Measurements from ENCODE around the gene UBE2Q2.
"Not testable (repeated sequence)": the region's sequence is repeated elsewhere in the genome, so short reads cannot be mapped to it uniquely, and the experiment has no call there.

Gene UBE2Q2

DNA sequence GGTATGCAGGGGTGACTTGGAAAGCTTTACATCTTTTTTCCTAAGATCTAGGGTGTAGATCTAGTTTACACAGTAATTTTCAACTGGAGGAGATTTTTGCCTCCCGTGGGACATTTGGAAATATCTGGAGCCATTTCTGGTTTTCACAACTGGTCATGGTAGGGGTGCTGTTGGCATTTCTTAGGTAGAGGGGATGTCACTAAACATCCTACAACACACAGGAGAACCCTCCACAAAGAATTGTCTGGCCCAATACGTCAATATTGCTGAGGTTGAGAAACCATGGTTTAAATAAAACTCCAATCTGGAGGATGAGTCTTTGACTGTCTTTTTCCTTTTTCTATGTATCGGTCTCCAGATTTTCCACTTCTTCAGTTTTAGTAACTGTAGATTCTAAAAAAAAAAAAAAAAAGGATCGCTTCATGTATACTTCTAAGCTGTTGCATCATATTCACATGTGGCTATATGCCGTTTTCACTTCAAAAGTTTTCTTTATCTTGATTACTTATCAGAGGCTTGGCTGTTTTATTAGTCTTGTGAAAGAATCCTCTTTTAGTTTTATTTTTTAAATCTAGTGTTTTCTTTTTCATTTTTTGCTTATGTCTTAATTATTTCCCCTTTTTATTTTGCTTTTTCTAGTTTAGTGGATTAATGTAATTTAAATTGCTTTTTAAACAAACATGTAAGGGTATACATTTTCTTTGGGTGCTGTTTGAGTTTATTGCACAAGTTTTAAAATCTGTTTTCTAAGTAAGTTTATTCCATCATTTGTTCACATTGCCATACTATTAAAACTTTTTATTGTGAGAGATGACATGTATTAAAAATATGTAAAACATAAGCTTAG, 21.2 kb downstream of the UBE2Q2 start:
- DNase-seq (ENCODE audit: low read depth, low spot score), result no peak

DNA sequence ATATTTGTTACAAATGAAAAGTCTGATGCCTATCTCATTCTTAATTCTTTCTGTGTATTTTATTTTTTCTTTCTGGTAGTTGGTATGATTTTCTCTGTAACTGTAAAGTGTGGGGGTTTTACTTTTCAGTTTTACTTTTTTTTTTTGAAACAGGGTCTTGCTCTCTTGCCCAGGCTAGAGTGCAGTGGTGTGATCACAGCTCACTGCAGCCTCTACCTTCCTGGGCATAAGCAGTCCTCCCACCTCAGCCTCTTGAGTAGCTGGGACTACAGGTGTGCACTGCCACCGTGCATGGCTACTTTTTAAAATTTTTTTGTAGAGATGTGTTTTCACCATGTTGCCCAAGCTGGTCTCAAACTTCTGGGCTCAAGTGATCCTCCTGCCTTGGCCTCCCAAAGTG, 22.8 kb downstream of the UBE2Q2 start:
- DNase-seq (ENCODE audit: low read depth, low spot score), result not testable (repeated sequence)

DNA sequence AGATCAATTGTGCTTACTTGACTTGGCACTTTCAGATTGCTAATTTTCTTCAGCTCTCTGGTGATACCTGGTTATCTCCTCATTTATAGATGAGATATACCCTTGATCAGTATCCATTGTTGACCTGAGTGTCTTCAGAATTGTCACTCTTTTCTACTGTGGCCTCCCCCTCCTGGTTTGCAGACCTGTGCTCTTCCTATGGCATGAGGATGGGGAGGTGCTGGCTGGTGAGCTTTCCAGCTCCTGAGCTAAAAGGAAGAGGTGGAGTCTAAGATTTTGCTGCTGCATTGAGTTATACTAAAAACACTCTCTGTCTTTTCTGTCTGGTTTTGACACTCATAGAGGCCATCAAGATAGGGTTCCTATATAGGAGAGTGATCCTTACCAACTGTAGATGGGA, 23.7 kb downstream of the UBE2Q2 start:
- no peak for DNase-seq (ENCODE audit: low read depth, low spot score)

- DNase-seq (ENCODE audit: low read depth, low spot score), result no peak
Observed at GRCh38 chr15:75867449-75867848, 24.2 kb downstream of the UBE2Q2 start.

DNA sequence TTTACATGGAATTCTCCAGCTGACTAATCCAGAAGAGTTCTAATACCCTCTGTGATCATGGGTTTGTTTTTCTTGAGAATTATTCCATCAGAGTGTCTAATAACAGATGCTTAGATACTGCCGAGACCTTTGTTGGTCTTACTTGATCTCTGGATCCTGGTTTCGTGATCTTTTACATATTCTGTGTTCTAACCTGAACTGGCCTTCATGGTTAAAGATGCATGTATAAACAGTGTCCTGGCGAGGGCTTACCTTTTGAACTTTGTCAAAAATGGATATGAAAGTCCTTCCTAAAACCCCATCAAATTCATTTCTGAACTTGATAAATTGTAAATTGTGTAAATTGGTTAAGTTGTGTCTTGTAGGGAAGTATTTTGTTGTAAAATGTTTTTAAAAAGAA, 24.8 kb downstream of the UBE2Q2 start:
- DNase-seq (ENCODE audit: low read depth, low spot score), result no peak

- DNase-seq (ENCODE audit: low read depth, low spot score), result no peak
Observed at GRCh38 chr15:75869446-75869845, 26.2 kb downstream of the UBE2Q2 start.

DNA sequence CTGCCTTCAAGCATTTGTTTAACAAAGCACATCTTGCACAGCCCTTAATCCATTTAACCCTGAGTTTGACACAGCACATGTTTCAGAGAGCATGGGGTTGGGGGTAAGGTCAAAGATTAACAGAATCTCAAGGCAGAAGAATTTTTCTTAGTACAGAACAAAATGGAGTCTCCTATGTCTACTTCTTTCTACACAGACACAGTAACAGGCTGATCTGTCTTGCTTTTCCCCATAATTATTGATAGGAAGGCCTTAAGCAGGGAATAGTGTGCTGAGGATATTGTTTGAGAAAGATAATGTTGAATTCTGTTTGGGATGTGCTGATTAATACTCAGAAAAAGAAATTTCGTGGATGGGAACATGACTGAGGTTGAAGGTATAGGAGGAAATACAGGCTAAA, 28.3 kb downstream of the UBE2Q2 start:
- DNase-seq (ENCODE audit: low read depth, low spot score), result not testable (repeated sequence)

- DNase-seq (ENCODE audit: low read depth, low spot score), result no peak
Observed at GRCh38 chr15:75872403-75872990, 29.2 kb downstream of the UBE2Q2 start.

DNA sequence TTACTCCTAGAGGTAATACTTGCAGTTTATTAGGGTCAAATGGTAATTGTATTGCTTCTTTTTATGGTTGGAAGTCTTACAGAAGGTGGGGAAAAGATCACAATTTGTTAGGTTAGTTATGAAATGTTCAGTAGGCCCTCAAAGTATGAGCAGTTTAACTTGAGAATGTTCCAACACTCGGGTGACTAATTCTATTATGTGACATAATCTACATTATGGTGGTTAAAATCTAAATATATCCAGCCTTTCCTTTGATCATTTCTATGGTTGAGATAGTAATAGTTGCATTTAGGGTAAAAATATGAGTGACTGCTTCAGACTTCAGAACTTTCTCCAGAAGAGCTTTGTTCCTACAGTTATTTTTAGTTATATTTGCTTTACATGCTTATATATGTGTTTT, 40.8 kb downstream of the UBE2Q2 start:
- DNase-seq (ENCODE audit: low read depth, low spot score), result no peak

DNA sequence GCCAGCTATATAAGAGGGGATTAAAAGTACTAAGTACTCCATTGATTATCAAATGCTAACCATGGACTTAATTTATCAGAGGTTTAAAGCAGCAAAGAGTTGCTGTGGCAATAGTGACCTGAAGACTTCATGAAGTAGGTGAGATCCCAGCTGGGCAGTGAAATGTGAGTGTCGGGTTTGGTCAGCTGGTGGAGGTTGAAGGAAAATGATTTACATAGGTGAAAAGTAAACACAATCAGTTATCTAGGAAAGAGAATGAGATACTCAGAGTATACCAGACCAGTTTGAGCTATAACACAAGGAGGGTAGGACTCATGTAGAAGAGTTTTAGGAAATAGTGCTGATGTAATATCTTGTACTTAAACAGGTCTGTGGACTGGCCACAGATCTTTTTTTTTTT, 43.9 kb downstream of the UBE2Q2 start:
- no peak for DNase-seq (ENCODE audit: low read depth, low spot score)

GRCh38 chr15:75891895-75892294, 48.6 kb downstream of the UBE2Q2 start:
- no peak for DNase-seq (ENCODE audit: low read depth, low spot score)

DNA sequence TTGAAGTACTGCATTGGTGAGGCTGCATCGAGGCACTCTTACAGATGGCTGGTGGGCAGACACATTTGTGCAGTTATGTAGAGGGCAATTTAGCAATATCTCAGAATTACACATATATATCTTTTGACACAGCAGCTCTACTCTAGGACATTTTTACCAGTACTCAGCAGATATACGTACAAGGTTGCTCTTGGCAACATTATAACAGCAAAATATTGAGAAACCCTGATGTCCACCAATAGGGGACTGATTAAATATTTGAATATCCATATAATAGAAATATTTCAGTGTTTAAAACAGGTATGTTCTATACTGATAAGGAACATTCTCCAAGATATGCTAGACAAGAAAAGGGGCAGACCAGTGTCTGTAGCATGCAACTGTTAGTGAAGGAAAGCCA, 52.5 kb downstream of the UBE2Q2 start:
- no peak for DNase-seq (ENCODE audit: low read depth, low spot score)

- DNase-seq (ENCODE audit: low read depth, low spot score), result no peak
Observed at GRCh38 chr15:75900577-75900976, 57.3 kb downstream of the UBE2Q2 start.

DNA sequence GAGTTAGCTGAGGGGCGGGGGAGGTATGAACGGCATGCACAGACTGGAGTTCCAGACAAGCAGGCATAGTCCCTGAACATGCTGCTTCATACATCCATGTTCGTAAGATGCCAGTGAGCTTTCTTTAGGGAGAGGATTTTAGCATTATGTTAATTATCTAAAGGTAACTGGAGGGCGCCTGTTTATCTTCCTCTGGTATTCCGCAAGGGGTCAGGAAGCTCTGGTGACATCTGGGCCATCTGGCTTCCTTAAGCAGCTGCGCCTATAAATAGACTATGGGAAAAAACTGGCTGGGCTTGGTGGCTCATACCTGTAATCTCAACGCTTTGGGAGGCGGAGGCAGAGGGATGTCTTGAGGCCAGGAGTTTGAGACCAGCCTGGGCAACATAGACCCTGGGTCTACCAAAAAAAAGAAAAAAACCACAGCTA, 58.9 kb downstream of the UBE2Q2 start:
- DNase-seq (ENCODE audit: low read depth, low spot score), result no peak

GRCh38 chr15:75903331-75904239, 60.3 kb downstream of the UBE2Q2 start, which contains the start of gene FBXO22:
TSS of gene FBXO22 (plus strand) at chr15:75903878. CDS start at chr15:75903964, 86 bp downstream.
- DNase-seq (ENCODE audit: low read depth, low spot score), result peak; percentile 83

DNA sequence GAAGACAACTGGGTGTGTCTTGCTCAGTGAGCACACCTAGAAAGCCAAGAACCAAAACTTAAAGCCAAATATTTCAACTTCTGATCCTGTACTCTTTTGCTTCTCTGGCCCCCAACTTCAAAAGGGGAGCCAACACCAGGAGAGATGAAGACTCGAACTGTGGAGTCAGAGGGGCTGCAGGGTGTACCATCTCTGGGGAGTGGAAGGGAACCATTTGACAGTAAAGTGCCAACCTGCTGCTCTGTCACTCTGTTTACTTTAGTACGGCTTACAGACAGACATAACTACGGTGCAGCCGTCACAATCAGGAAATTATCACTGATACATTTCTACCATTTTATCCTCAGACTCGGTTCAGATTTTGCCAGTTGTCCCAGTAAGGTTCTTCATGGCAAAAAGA, 62.0 kb downstream of the UBE2Q2 start:
- no peak for DNase-seq (ENCODE audit: low read depth, low spot score)

GRCh38 chr15:75910355-75910754, 67.1 kb downstream of the UBE2Q2 start:
- not testable (repeated sequence) for DNase-seq (ENCODE audit: low read depth, low spot score)

DNA sequence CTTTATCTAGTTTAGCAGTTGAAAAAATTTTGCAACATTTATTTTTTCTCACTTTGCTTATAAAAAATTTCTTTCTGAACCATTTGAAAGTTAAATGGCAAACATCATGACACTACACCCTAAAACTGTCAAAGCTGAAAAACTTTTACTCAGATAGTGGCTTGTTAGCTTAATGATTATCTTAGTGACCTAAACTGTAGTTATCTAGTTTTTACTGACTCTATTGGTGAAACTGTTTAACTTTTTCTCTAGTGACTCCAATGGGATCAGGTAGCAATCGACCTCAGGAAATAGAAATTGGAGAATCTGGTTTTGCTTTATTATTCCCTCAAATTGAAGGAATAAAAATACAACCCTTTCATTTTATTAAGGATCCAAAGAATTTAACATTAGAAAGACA, 73.7 kb downstream of the UBE2Q2 start:
- DNase-seq (ENCODE audit: low read depth, low spot score), result no peak

DNA sequence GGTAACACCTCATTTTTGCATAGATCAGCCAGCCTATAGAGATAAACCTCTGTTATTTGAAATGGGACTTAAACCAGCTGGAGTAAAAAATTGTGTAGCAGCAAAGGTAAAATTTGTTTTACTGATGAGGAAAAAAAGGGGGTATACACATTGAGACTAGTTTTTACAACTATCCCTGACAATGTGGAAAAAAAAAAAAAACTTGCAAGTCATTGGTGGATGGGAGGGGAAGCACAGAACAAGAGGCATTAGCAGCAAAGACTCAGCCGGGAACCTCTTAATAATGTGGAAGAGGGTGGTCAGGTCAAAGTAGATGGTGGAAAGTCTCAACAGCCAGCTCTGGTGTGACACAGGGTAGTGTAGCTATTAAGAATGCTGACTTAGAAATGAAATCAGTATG, 74.9 kb downstream of the UBE2Q2 start:
- DNase-seq (ENCODE audit: low read depth, low spot score), result no peak

DNA sequence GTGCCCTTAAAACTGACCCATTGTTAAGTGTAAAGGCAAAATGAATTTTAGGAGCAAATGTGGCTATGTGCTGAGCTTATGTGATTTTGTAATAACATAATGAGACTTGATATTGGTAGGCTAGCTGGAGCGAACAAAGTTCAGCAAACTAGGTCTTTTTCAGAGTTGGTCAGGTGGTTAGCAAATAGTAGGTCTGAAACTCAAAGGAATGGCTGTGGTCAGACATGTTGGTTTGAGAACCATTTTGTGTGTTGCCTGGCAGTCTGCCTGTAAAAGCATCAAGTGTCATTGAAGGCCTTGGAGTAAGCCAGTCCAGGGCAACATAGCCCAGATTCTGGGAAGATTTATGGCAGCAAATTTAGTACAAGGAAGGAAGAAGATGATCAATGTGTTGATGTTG, 76.8 kb downstream of the UBE2Q2 start:
- no peak for DNase-seq (ENCODE audit: low read depth, low spot score)

GRCh38 chr15:75921732-75922703, 78.8 kb downstream of the UBE2Q2 start:
- DNase-seq (ENCODE audit: low read depth, low spot score), result no peak
